EH (cell line): ENCODE data around the gene ABHD13.
A peak's percentile ranks its signal among the peaks of the same experiment; 100 is the strongest.
"Not testable (repeated sequence)": the region's sequence is repeated elsewhere in the genome, so short reads cannot be mapped to it uniquely, and the experiment has no call there.

Source experiments
- DNase-seq: peaks from one replicate; pipeline ENCODE4 v3.0.0-alpha.2; 2015; ENCODE audit warnings: low read depth

ABHD13 gene

GRCh38 chr13:108223687-108224503 lies 5.7 kb downstream of the ABHD13 start:
- DNase-seq, result no peak

- DNase-seq, result no peak
Observed at GRCh38 chr13:108225440-108225839, 7.2 kb downstream of the ABHD13 start.

- DNase-seq, result no peak
Observed at GRCh38 chr13:108226184-108226583, 8.0 kb downstream of the ABHD13 start.

GRCh38 chr13:108227651-108228272 lies 9.6 kb downstream of the ABHD13 start:
- peak; percentile 48 for DNase-seq

- no peak for DNase-seq
Observed at GRCh38 chr13:108230377-108230776, 12.2 kb downstream of the ABHD13 start.

- DNase-seq, result no peak
Observed at GRCh38 chr13:108249150-108249549, 31.0 kb downstream of the ABHD13 start.

- DNase-seq, result no peak
Observed at GRCh38 chr13:108257248-108257647, 39.1 kb downstream of the ABHD13 start.

GRCh38 chr13:108263621-108264355 lies 45.6 kb downstream of the ABHD13 start:
- no peak for DNase-seq

GRCh38 chr13:108266321-108266990 lies 48.3 kb downstream of the ABHD13 start:
- no peak for DNase-seq

GRCh38 chr13:108267347-108267746 lies 49.2 kb downstream of the ABHD13 start:
- DNase-seq, result no peak

GRCh38 chr13:108267855-108268254 lies 49.7 kb downstream of the ABHD13 start:
- not testable (repeated sequence) for DNase-seq

- DNase-seq, result no peak
Observed at GRCh38 chr13:108268466-108269112, 50.4 kb downstream of the ABHD13 start.

GRCh38 chr13:108269601-108270328 lies 51.6 kb downstream of the ABHD13 start, which contains the start of gene TNFSF13B:
TSS of gene TNFSF13B (plus strand) at chr13:108269718. CDS start at chr13:108269896, 178 bp downstream.
- DNase-seq, result peak; percentile 43

- no peak for DNase-seq
Observed at GRCh38 chr13:108270442-108270841, 52.2 kb downstream of the ABHD13 start.

- peak; percentile 43 for DNase-seq
Observed at GRCh38 chr13:108272333-108272732, 54.1 kb downstream of the ABHD13 start.

GRCh38 chr13:108273429-108274118 lies 55.4 kb downstream of the ABHD13 start:
- DNase-seq, result no peak

- no peak for DNase-seq
Observed at GRCh38 chr13:108274718-108275117, 56.5 kb downstream of the ABHD13 start.

GRCh38 chr13:108276060-108276459 lies 57.9 kb downstream of the ABHD13 start:
- no peak for DNase-seq

- DNase-seq, result no peak
Observed at GRCh38 chr13:108278466-108278865, 60.3 kb downstream of the ABHD13 start.

- no peak for DNase-seq
Observed at GRCh38 chr13:108281901-108282300, 63.7 kb downstream of the ABHD13 start.
